Omental fat pad (tissue), 4 donors: ENCODE data around the gene PCDH12. TPM values are rescaled to one million over a fixed set of nuclear protein-coding genes. Genes with fewer than 3 reads are reported as not detected.

ENCODE experiments used
- ATAC-seq: fragments of 150-250 bp; one replicate; pipeline ENCODE4 v1.9.1; 2016; ENCODE audit warnings: mild to moderate bottlenecking, moderate library complexity; ENCODE audit not compliant: low FRiP score
- DNase-seq: peaks from one replicate; pipeline ENCODE4 v3.0.0-alpha.2; 2019; ENCODE audit warnings: low spot score
- total RNA-seq, 4 donors: library from RNA; depleted of rRNA; stranded (reverse); fragments of >200 nt; gene quantifications; one replicate each; pipeline ENCODE4 v1.1.0, GENCODE V29; 2016
- TF ChIP-seq, protein P1 (sequence below), 3 donors: fragments of 450-650 bp; IDR thresholded peaks; one replicate each; pipeline ENCODE4 v1.5.1; 2016 to 2017; ENCODE audit warnings: antibody characterized with exemption in 3 of 3, mild to moderate bottlenecking in 3 of 3, moderate library complexity in 2 of 3

The PCDH12 gene
- total RNA-seq, 4 donors from 2014 or later, result 4.0 to 18.9 (median 6.7) TPM

DNA sequence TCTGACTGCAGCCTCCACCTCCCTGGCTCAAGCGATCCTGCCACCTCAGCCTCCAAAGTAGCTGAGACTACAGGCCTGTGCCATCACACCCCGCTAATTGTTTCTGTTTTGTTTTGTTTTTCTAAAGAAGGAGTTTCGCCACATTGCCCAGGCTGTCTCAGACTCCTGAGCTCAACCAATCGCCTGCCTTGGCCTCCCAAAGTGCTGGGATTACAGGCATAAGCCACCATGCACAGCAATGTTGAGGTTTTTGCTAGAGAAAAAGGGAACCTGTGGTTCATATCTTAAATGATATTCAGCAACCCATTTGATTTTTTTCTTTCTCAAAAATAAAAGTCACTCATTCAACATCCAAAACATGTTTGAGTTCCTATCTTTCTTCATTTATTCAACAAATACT lies 54.7 kb downstream of the PCDH12 start:
- DNase-seq (no peak), ATAC-seq (no peak)
- TF ChIP-seq, protein P1, sequence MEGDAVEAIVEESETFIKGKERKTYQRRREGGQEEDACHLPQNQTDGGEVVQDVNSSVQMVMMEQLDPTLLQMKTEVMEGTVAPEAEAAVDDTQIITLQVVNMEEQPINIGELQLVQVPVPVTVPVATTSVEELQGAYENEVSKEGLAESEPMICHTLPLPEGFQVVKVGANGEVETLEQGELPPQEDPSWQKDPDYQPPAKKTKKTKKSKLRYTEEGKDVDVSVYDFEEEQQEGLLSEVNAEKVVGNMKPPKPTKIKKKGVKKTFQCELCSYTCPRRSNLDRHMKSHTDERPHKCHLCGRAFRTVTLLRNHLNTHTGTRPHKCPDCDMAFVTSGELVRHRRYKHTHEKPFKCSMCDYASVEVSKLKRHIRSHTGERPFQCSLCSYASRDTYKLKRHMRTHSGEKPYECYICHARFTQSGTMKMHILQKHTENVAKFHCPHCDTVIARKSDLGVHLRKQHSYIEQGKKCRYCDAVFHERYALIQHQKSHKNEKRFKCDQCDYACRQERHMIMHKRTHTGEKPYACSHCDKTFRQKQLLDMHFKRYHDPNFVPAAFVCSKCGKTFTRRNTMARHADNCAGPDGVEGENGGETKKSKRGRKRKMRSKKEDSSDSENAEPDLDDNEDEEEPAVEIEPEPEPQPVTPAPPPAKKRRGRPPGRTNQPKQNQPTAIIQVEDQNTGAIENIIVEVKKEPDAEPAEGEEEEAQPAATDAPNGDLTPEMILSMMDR (IDR thresholded peaks at IDR 0.05), result no peak

- DNase-seq (no peak), ATAC-seq (no peak)
- TF ChIP-seq, protein P1 (IDR thresholded peaks at IDR 0.05), result no peak
Measured at GRCh38 chr5:141902015-141902814, 55.8 kb downstream of the PCDH12 start.

- ATAC-seq (no peak), DNase-seq (no peak)
- TF ChIP-seq, protein P1 (IDR thresholded peaks at IDR 0.05), result no peak
Measured at GRCh38 chr5:141898448-141899049, 59.5 kb downstream of the PCDH12 start.

DNA sequence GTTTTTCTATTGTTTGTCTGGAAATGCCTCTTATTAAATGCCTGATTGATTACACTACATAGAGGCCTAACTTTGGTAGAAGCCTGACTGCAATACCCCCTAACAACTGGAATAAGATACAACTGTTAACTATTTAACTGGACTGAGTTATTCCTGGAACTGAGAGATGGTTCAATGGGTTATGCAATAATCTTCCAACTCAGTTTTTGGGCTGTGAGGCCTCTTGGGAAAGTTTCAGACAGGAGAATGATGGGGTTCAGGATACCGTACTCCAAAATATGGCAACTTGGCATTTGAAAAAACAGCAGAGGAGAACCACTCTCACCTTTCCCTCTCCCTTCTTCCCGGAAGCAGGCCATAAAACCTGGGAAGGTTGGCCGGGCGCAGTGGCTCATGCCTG lies 60.6 kb downstream of the PCDH12 start:
- DNase-seq, result no peak
- no peak for ATAC-seq
- TF ChIP-seq, protein P1 (IDR thresholded peaks at IDR 0.05), result no peak

Other genes with a start within 250 kb of the PCDH12 start
- gene PCDH1, start 79.8 kb downstream of the PCDH12 start, total RNA-seq, result 100 to 1,000 TPM in 1 of 4 donors, 10 to 100 TPM in 3; 10.6 to 148 (median 50.6) TPM
- 10 to 100 TPM; 57.3 to 87.5 (median 61.0) TPM for gene DELE1, start 34.3 kb downstream of the PCDH12 start, total RNA-seq
- gene RNF14, start 10.9 kb upstream of the PCDH12 start, total RNA-seq, result 100 to 1,000 TPM in 1 of 4 donors, 10 to 100 TPM in 3; 47.3 to 107 (median 66.7) TPM
- 10 to 100 TPM; 28.6 to 37.0 (median 33.2) TPM for gene GNPDA1, start 54.8 kb upstream of the PCDH12 start, total RNA-seq
- gene NDFIP1, start 150.6 kb upstream of the PCDH12 start, total RNA-seq, result 10 to 100 TPM; 60.4 to 73.6 (median 64.6) TPM